HG02852 (cell line): ENCODE results near the gene DAZ4.
"Not testable (repeated sequence)": the region's sequence is repeated elsewhere in the genome, so short reads cannot be mapped to it uniquely, and the experiment has no call there.

ENCODE experiments used
- ATAC-seq: cut with Tn5 transposase; IDR thresholded peaks from one replicate; pipeline ENCODE4 v1.9.1; 2021; ENCODE audit warnings: mild to moderate bottlenecking, moderate library complexity; ENCODE audit not compliant: unreplicated experiment

DAZ4 gene

GRCh38 chrY:24833619-24834018 lies at the start of gene DAZ4:
DAZ4 (plus strand) TSS chrY:24833919; CDS start chrY:24834127, 208 bp downstream.
- ATAC-seq = not testable (repeated sequence)

GRCh38 chrY:24813293-24813692 lies 20.4 kb upstream of the DAZ4 start, which contains the start of gene DAZ3:
DAZ3 (minus strand) TSS chrY:24813393; CDS start chrY:24813185, 208 bp downstream.
- not testable (repeated sequence) for ATAC-seq

- not testable (repeated sequence) for ATAC-seq
Observed at GRCh38 chrY:24821836-24822235, 11.9 kb upstream of the DAZ4 start.

- not testable (repeated sequence) for ATAC-seq
Observed at GRCh38 chrY:24824184-24824879, 9.4 kb upstream of the DAZ4 start.

GRCh38 chrY:24825069-24825468 lies 8.7 kb upstream of the DAZ4 start:
- not testable (repeated sequence) for ATAC-seq
